Fibroblast of the aortic adventitia (primary cell): ENCODE measurements around the gene MRPS35. TPM values are rescaled to one million over a fixed set of nuclear protein-coding genes. Genes with fewer than 3 reads are reported as not detected.
"Not testable (repeated sequence)": the region's sequence is repeated elsewhere in the genome, so short reads cannot be mapped to it uniquely, and the experiment has no call there.

Experiments used
- DNase-seq: peaks from one replicate; pipeline ENCODE4 v3.0.0-alpha.2; 2010; ENCODE audit warnings: low read depth
- H3K4me3 ChIP-seq: 2 replicates; pipeline ENCODE4 v1.5.1; 2011; ENCODE audit warnings: low read depth, mild to moderate bottlenecking, control low read depth, low read length, moderate library complexity
- total RNA-seq: library from RNA; depleted of rRNA; stranded (reverse); fragments of >200 nt; gene quantifications from 2 replicates; pipeline ENCODE4 v1.2.3, GENCODE V29; 2012; ENCODE audit warnings: low replicate concordance
- TF ChIP-seq, protein P1 (sequence below): IDR thresholded peaks from 2 replicates; pipeline ENCODE4 v1.5.1; 2011; ENCODE audit warnings: mild to moderate bottlenecking, low read length, control low read depth, inconsistent platforms; ENCODE audit not compliant: insufficient read depth

Gene MRPS35
- total RNA-seq, 1 donor, result 58.5 TPM

DNA sequence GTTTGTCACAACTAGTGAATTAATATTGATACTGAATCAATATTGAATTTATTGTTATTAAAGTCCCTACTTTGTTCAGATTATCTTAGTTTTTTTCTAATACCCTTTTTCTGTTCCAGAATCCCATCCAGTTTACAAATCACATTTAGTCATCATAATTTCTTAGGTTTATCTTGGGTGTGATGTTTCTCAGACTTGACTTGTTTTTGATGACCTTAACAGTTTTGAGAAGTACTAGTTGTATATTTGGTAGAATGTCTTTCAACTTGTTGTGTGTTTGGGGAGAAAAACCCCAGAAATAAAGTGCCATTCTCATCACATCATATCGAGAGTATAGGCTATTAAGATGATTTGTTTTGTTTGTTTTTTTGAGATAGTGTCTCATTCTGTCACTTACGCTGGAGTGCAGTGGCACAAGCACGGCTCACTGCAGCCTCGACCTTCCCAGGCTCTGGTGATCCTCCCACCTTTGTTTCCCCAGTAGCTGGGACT, 19.5 kb downstream of the MRPS35 start:
- TF ChIP-seq, protein P1, sequence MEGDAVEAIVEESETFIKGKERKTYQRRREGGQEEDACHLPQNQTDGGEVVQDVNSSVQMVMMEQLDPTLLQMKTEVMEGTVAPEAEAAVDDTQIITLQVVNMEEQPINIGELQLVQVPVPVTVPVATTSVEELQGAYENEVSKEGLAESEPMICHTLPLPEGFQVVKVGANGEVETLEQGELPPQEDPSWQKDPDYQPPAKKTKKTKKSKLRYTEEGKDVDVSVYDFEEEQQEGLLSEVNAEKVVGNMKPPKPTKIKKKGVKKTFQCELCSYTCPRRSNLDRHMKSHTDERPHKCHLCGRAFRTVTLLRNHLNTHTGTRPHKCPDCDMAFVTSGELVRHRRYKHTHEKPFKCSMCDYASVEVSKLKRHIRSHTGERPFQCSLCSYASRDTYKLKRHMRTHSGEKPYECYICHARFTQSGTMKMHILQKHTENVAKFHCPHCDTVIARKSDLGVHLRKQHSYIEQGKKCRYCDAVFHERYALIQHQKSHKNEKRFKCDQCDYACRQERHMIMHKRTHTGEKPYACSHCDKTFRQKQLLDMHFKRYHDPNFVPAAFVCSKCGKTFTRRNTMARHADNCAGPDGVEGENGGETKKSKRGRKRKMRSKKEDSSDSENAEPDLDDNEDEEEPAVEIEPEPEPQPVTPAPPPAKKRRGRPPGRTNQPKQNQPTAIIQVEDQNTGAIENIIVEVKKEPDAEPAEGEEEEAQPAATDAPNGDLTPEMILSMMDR, result no peak
- H3K4me3 ChIP-seq, result no peak overlapping the region
- no peak for DNase-seq

DNA sequence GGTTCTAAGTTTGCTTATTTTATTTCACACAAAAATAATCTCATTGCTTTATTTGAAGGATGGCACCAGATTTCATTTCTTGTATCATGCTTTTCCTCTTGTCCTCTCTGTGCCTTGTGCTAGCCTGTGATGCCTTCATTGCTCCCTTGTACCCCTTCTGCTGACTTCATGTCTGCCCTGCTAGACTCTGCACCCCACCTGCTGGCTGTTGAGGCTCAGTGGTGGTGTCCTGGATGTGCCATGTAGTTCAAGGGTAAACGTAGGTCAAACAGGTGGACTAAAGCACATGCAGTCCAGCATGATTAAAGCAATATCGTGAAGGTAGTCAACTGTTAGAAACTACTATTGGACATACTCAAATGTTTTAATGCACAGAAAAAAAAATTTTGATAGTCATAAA, 21.6 kb downstream of the MRPS35 start:
- no peak for DNase-seq
- no peak overlapping the region for H3K4me3 ChIP-seq
- TF ChIP-seq, protein P1, result peak; percentile 29

DNA sequence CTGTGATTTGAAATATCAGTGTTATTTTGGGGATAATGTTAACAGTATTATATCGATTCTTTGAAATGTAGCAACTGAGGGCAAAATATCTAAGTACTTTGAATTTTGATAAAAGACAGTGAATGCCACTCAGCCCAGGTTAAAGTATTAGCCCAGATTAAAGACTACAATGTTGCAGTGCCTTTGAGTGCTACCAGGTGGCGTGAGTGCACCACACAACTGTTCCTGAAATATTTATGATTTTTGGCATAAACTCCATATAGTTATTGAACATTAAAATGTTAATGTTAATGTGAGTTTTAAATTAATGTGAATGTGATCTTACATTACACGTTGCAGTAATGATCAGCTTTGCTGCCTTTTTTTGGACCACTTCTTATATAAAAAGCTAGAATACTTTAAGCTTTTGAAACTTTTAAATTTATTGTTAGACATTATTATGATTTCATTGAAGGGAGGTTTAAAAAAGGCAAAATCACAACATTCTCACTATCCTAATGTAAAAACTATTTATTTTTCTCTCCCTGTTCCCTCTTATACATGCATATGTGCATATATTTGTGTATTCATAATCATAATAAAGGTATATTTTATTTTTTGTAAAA, 22.5 kb downstream of the MRPS35 start:
- TF ChIP-seq, protein P1, result peak; percentile 92
- peak; percentile 60 for DNase-seq
- H3K4me3 ChIP-seq, result no peak overlapping the region

DNA sequence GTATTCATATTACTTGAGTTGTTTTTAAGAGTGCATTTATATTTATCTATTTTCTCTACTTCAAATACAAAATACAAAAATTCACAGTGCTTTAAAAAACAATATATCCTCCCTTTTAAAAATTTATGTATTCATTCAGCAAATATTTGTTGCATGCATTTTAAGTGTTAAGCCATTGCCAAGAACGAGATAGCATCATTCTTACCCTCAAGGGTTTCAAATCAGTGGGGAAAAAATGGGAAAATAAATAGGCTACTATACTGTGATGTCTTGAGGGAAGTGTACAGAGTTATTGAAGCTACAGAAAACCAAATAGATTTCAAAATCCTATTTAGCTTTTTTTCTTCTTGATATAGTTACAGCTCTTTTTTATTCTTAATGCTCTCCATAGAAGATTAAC, 23.2 kb downstream of the MRPS35 start:
- H3K4me3 ChIP-seq, result no peak overlapping the region
- DNase-seq, result no peak
- TF ChIP-seq, protein P1, result no peak

DNA sequence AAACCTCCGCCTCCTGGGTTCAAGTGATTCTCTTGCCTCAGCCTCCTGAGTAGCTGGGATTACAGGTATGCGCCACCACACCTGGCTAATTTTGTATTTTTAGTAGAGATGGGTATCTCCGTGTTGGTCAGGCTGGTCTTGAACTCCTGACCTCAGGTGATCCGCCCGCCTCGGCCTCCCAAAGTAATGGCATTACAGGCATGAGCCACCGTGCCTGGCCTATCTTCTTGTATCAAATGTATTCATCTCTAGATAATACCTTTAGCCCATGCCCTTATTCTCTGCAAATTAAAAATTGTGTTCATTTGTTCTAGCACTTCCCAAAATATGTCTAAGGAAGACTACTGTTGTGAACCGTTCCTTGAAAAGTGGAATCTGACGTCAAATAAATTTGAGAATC, 23.7 kb downstream of the MRPS35 start:
- not testable (repeated sequence) for H3K4me3 ChIP-seq, DNase-seq

GRCh38 chr12:27743601-27744000, 33.0 kb downstream of the MRPS35 start:
- no peak for DNase-seq
- TF ChIP-seq, protein P1, result no peak

GRCh38 chr12:27745734-27746133, 35.1 kb downstream of the MRPS35 start:
- H3K4me3 ChIP-seq, DNase-seq: not testable (repeated sequence)

More at GRCh38 chr12:27743601-27744000, 33.0 kb downstream of the MRPS35 start:
- H3K4me3 ChIP-seq, result no peak overlapping the region
